Adrenal gland (tissue), 5 donors: Measurements from ENCODE around the gene ULK3.
A peak's percentile ranks its signal among the peaks of the same experiment; 100 is the strongest.

Source experiments
- POLR2A ChIP-seq, 2 donors: fragments of 450-650 bp; IDR thresholded peaks; one replicate each; pipeline ENCODE4 v1.6.1; 2017; ENCODE audit warnings: antibody characterized with exemption in 2 of 2, mild to moderate bottlenecking in 2 of 2, moderate library complexity in 1 of 2
- TF ChIP-seq, protein P1 (sequence below), 6 experiments: fragments of 450-650 bp in 4 of 6; fragments of 200-600 bp in 2 of 6; sonication (generic) in 1 of 6; IDR thresholded peaks; 1 replicate in 5 of 6; 2 replicates in 1 of 6; pipeline versions ENCODE4 v1.5.1 to v1.8.0; 2016 to 2021; ENCODE audit warnings: antibody characterized with exemption in 6 of 6, mild to moderate bottlenecking in 2 of 6, moderate library complexity in 1 of 6
- donor health status: DM: no; HTN: no; CAD: no.

DNA sequence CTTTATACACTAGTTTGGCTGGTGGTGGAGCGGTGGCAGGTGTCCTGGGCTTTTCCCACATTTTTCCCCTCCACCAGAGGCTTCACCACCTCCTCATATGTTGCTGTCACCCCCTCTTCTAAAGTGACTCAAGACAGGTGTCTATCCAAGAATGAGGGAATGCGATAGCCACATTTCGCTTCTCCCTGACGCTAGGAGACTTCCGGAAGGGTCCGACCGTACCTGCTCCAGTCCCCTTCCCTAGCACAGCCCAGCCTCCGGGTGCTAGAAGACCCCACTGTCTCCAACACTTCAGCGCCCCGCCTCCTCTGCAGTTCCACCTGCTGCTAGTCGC is 29.7 kb upstream of the ULK3 start:
- TF ChIP-seq, protein P1, sequence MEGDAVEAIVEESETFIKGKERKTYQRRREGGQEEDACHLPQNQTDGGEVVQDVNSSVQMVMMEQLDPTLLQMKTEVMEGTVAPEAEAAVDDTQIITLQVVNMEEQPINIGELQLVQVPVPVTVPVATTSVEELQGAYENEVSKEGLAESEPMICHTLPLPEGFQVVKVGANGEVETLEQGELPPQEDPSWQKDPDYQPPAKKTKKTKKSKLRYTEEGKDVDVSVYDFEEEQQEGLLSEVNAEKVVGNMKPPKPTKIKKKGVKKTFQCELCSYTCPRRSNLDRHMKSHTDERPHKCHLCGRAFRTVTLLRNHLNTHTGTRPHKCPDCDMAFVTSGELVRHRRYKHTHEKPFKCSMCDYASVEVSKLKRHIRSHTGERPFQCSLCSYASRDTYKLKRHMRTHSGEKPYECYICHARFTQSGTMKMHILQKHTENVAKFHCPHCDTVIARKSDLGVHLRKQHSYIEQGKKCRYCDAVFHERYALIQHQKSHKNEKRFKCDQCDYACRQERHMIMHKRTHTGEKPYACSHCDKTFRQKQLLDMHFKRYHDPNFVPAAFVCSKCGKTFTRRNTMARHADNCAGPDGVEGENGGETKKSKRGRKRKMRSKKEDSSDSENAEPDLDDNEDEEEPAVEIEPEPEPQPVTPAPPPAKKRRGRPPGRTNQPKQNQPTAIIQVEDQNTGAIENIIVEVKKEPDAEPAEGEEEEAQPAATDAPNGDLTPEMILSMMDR (IDR thresholded peaks at IDR 0.05), result peak in 1 of 6 experiments; percentile 3
- TF ChIP-seq POLR2A (IDR thresholded peaks at IDR 0.05), result no peak
